ENCODE measurements around the gene NPTX1. TPM values are rescaled to one million over a fixed set of nuclear protein-coding genes. Genes with fewer than 3 reads are reported as not detected.

Gene NPTX1
- total RNA-seq, 4 donors from 2014 or later, result 0.92 to 0.98 TPM; not detected in 2

GRCh38 chr17:80513201-80513600 lies 36.8 kb upstream of the NPTX1 start:
- intact Hi-C loops (cut with DNase I), result no loop called here

GRCh38 chr17:80512233-80512632 lies 35.8 kb upstream of the NPTX1 start:
- intact Hi-C loops (cut with DNase I), result no loop called here
- H3K4me1 ChIP-seq, result no peaks in the 10 kb centered on the region
- no peak for DNase-seq
- no peaks in the 10 kb centered on the region for H3K27me3 ChIP-seq
- H3K4me3 ChIP-seq (replicated peaks in 1 of 3), result no peak overlapping the region
- no peak for TF ChIP-seq CTCF (IDR thresholded peaks at IDR 0.05)
- no peak for TF ChIP-seq POLR2A (IDR thresholded peaks at IDR 0.05)
- H3K27ac ChIP-seq, result no peak overlapping the region
- WGBS, 2 donors, result 84 to 88% methylated on average over 8 to 15 of the region's 15 CpGs
- H3K36me3 ChIP-seq, result no peaks in the 10 kb centered on the region
- H3K9me3 ChIP-seq, result no peaks in the 10 kb centered on the region

More at GRCh38 chr17:80513201-80513600, 36.8 kb upstream of the NPTX1 start:
- no peaks in the 10 kb centered on the region for H3K4me1 ChIP-seq
- TF ChIP-seq POLR2A (IDR thresholded peaks at IDR 0.05) (no peak), CTCF (IDR thresholded peaks at IDR 0.05) (no peak)
- no peaks in the 10 kb centered on the region for H3K9me3 ChIP-seq
- no peak for DNase-seq
- H3K27ac ChIP-seq, result no peak overlapping the region
- no peaks in the 10 kb centered on the region for H3K36me3 ChIP-seq
- no peaks in the 10 kb centered on the region for H3K27me3 ChIP-seq
- 88 to 95% methylated on average over 16 of the region's 16 CpGs for WGBS, 2 donors
- no peak overlapping the region for H3K4me3 ChIP-seq (replicated peaks in 1 of 3)

- no peaks in the 10 kb centered on the region for H3K27me3 ChIP-seq
- WGBS, 2 donors, result 56 to 65% methylated on average over 6 to 18 of the region's 18 CpGs
These were observed 35.1 kb upstream of the NPTX1 start for GRCh38 chr17:80511222-80512180.

GRCh38 chr17:80510772-80511171 lies 34.4 kb upstream of the NPTX1 start:
- Histone ChIP-seq H3K27me3 (no peaks in the 10 kb centered on the region), H3K4me1 (no peaks in the 10 kb centered on the region), H3K9me3 (no peaks in the 10 kb centered on the region), H3K27ac (no peak overlapping the region), H3K36me3 (no peaks in the 10 kb centered on the region), H3K4me3 (replicated peaks in 1 of 3) (no peak overlapping the region)
- intact Hi-C loops (cut with DNase I), result no loop called here
- DNase-seq, result no peak
- WGBS, 2 donors, result 73 to 87% methylated on average over 8 to 9 of the region's 9 CpGs
- no peak for TF ChIP-seq CTCF (IDR thresholded peaks at IDR 0.05)
- no peak for TF ChIP-seq POLR2A (IDR thresholded peaks at IDR 0.05)

More at GRCh38 chr17:80511222-80512180, 35.1 kb upstream of the NPTX1 start:
- Histone ChIP-seq H3K4me3 (replicated peaks in 1 of 3) (no peak overlapping the region), H3K27ac (no peak overlapping the region), H3K36me3 (no peaks in the 10 kb centered on the region), H3K4me1 (no peaks in the 10 kb centered on the region), H3K9me3 (no peaks in the 10 kb centered on the region)
- TF ChIP-seq POLR2A (IDR thresholded peaks at IDR 0.05), result no peak
- TF ChIP-seq CTCF (IDR thresholded peaks at IDR 0.05), result no peak
- no peak for DNase-seq
- intact Hi-C loops (cut with DNase I), result no loop called here

GRCh38 chr17:80510132-80510531 lies 33.7 kb upstream of the NPTX1 start:
- H3K27me3 ChIP-seq, result no peaks in the 10 kb centered on the region
- no peak for DNase-seq
- no peak for TF ChIP-seq CTCF (IDR thresholded peaks at IDR 0.05)
- no peak for TF ChIP-seq POLR2A (IDR thresholded peaks at IDR 0.05)
- no peaks in the 10 kb centered on the region for H3K4me1 ChIP-seq
- no peak overlapping the region for H3K27ac ChIP-seq
- 78 to 87% methylated on average over 11 to 12 of the region's 14 CpGs for WGBS, 2 donors
- intact Hi-C loops (cut with DNase I), result no loop called here
- H3K9me3 ChIP-seq, result no peaks in the 10 kb centered on the region
- no peaks in the 10 kb centered on the region for H3K36me3 ChIP-seq
- no peak overlapping the region for H3K4me3 ChIP-seq (replicated peaks in 1 of 3)

All from thyroid gland (tissue), 4 donors.